GM18505 (cell line): ENCODE measurements around the gene WDHD1.
"Not testable (repeated sequence)": the region's sequence is repeated elsewhere in the genome, so short reads cannot be mapped to it uniquely, and the experiment has no call there.

ENCODE experiments used
- ATAC-seq: cut with Tn5 transposase; IDR thresholded peaks from one replicate; pipeline ENCODE4 v1.9.1; 2021; ENCODE audit not compliant: unreplicated experiment
- POLR2A ChIP-seq: IDR thresholded peaks from 4 replicates; pipeline ENCODE4 v1.6.1; 2011; ENCODE audit warnings: borderline replicate concordance; ENCODE audit not compliant: insufficient read depth, insufficient read length; ENCODE audit errors: extremely low read depth

WDHD1 gene

GRCh38 chr14:55019968-55020554, 6.8 kb downstream of the WDHD1 start:
- TF ChIP-seq POLR2A, result no peak
- no peak for ATAC-seq

DNA sequence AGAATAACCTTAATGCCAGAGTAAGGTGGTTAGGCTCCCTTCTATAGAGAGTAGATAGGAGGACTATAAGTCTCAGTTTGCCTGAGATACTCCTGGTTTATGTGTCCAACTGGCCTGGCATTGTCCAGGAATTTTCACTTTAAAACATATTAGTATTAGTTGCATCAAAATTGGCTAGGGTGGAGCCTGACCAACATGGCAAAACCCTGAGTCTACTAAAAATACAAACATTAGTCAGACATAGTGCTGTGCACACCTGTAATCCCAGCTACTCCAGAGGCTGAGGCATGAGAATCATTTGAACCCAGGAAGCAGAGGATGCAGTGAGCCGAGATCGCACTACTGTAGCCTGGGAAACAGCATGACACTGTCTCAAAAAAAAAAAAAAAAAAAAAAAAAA, 11.9 kb downstream of the WDHD1 start:
- ATAC-seq, result no peak
- no peak for TF ChIP-seq POLR2A

- no peak for TF ChIP-seq POLR2A
- ATAC-seq, result no peak
Observed at GRCh38 chr14:55005071-55005470, 21.8 kb downstream of the WDHD1 start.

DNA sequence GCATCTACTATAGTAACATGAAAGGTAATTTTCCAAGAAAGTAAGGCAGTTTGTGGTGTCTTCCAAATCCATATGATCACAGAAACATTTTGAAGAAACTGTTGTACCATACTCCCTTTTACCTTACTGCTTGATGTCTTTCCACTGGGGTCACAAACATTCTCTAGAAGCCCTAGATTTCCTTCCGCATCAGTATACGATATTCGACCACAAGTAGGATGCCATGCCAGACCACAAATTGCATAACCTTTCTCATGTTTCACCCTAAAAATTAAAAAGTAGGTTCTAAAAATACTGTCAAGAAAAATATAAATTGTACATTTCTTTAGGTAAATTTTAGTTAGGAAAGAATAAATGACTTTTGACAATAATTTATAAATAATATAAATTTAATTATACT, 26.5 kb downstream of the WDHD1 start:
- TF ChIP-seq POLR2A, result no peak
- no peak for ATAC-seq

- no peak for ATAC-seq
- TF ChIP-seq POLR2A, result no peak
Observed at GRCh38 chr14:54985156-54985555, 41.7 kb downstream of the WDHD1 start.

DNA sequence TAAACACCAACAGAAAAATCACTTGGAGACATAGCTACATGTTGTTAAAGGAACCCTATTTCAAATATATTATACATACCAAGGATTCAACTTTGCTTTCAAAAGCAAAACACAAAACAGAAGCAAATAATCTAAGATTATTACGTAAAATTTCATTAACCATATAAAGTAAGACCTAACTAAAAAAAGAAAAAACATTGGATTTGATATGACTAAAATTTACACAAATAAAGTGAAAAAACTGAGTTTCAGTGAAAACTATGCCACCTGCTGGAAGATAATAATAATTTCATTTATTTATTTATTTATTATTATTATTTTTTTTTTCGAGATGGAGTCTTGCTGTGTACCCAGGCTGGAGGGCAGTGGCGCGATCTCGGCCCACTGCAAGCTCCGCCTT, 45.2 kb downstream of the WDHD1 start:
- TF ChIP-seq POLR2A, result no peak
- no peak for ATAC-seq

DNA sequence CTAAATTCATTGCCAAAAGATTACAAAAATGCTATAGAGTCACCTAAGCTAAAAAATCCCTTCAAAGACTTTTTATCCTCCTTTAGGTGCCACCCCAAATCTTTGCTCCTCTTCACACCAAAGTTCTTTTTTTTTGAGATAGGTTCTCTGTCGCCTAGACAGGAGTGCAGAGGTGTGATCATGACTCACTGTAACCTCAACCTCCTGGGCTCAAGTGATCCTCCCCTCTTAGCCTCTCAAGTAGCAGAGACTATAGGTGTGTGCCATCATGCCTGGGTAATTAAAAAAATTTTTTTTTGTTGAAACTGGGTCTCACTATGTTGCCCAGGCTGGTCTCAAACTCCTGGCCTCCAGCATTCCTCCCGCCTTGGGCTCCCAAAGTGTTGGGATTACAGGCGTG, 47.9 kb downstream of the WDHD1 start:
- no peak for ATAC-seq
- TF ChIP-seq POLR2A, result no peak

GRCh38 chr14:54976316-54976715, 50.6 kb downstream of the WDHD1 start:
- ATAC-seq, result no peak
- no peak for TF ChIP-seq POLR2A

DNA sequence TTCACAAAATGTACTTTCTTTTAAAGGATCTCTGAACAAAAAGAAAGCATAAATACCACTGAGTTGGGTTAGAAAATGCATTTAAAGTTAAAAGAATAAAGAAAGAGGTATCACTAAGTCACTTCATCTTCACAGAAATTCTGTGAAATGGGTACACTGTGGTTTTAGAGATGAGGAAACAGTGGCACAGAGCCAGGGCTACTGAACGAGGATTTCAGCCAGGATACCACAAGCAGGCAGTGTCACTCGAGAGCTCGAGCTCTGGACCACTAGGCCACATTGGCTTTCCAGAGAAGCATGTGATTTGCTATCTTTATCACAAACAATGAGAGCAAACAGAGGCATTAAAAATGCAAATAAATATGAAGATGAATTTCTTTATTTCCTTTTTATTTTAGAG, 51.0 kb downstream of the WDHD1 start:
- ATAC-seq, result no peak
- no peak for TF ChIP-seq POLR2A

GRCh38 chr14:54974788-54975414, 52.0 kb downstream of the WDHD1 start:
- ATAC-seq, result no peak
- TF ChIP-seq POLR2A, result no peak

DNA sequence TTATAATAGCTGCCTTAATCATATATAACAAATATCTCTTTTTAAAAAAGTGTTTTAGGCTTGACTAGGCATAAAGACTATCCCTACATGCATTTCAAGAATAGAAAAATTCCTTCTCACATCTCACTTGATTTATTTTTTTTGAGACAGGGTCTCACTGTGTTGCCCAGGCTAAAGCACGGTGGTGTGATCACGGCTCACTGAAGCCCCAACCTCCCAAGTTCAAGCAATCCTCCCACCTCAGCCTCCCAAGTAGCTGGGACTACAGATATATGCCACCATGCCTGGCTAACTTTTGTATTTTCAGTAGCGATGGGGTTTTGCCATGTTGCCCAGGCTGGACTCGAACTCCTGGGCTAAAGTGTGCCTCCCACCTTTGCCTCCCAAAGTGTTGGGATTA, 59.4 kb downstream of the WDHD1 start:
- no peak for ATAC-seq
- TF ChIP-seq POLR2A, result no peak

GRCh38 chr14:54955143-54955542, 71.8 kb downstream of the WDHD1 start:
- no peak for TF ChIP-seq POLR2A

GRCh38 chr14:54953609-54954008, 73.3 kb downstream of the WDHD1 start:
- ATAC-seq, result not testable (repeated sequence)

More at GRCh38 chr14:54955143-54955542, 71.8 kb downstream of the WDHD1 start:
- ATAC-seq, result no peak

DNA sequence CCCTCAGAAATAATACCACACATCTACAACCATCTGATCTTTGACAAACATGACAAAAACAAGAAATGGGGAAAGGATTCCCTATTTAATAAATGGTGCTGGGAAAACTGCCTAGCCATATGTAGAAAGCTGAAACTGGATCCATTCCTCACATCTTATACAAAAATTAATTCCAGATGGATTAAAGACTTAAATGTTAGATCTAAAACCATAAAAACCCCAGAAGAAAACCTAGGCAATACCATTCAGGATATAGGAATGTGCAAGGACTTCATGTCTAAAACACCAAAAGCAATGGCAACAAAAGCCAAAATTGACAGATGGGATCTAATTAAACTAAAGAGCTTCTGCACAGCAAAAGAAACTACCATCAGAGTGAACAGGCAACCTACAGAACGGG, 74.1 kb downstream of the WDHD1 start:
- ATAC-seq, result not testable (repeated sequence)

GRCh38 chr14:54947230-54947629, 79.7 kb downstream of the WDHD1 start:
- TF ChIP-seq POLR2A, result no peak
- ATAC-seq, result no peak
